HCT116 (cell line): ENCODE data around the gene NINJ2. TPM values are rescaled to one million over a fixed set of nuclear protein-coding genes. Genes with fewer than 3 reads are reported as not detected.

ENCODE experiments used
- ATAC-seq: fragments of 200-7000 bp; cut with Tn5 transposase; 2 replicates; pipeline ENCODE4 v1.9.1; 2020; ENCODE audit warnings: mild to moderate bottlenecking, moderate library complexity
- BruUV-seq: library from RNA; stranded (reverse); fragments of 400-500 nt; replicated peaks from 2 replicates; lab custom pipeline; 2021; lab: Mats Ljungman, UMichigan
- CTCF ChIA-PET: fragments of 300-600 bp; sonication (Branson Sonifier 250); formaldehyde crosslinking; loops from one replicate; lab custom pipeline; 2021; ENCODE audit warnings: antibody characterized with exemption; lab: Charles Lee
- POLR2A ChIA-PET: fragments of 300-600, 350-600 bp; sonication (Branson Sonifier 250); formaldehyde crosslinking; loops from one replicate; lab custom pipeline; 2021; ENCODE audit warnings: antibody characterized with exemption; lab: Charles Lee
- RAD21 ChIA-PET, 2 experiments: fragments of 300-600 bp; sonication (Branson Sonifier 250); formaldehyde crosslinking; loops; one replicate each; lab custom pipeline; 2023; ENCODE audit warnings: low total read pairs in 2 of 2; ENCODE audit not compliant: uncharacterized antibody in 2 of 2, unreplicated experiment in 2 of 2, low non-redundant PET in 1 of 2; lab: Charles Lee
- DNase-seq: peaks from one replicate; pipeline ENCODE4 v3.0.0-alpha.2; 2010; ENCODE audit warnings: low read depth, low spot score
- H2AFZ ChIP-seq: fragments of 200-600 bp; shearing (Covaris generic), sonication (generic); 2 replicates; pipeline ENCODE4 v1.6.1; 2017; ENCODE audit warnings: low read depth, mixed run types, mixed read lengths, antibody characterized with exemption, low read length; ENCODE audit not compliant: poor library complexity, severe bottlenecking
- H3K27ac ChIP-seq: 2 replicates; pipeline ENCODE4 v1.5.1; 2012; ENCODE audit warnings: low read depth, low read length
- H3K27me3 ChIP-seq: fragments of 200-600 bp; sonication (generic); 2 replicates; pipeline ENCODE4 v1.6.1; 2016; ENCODE audit warnings: mixed run types, low read length, mixed read lengths; ENCODE audit not compliant: insufficient read depth
- H3K36me3 ChIP-seq, 2 experiments: fragments of 200-500 bp in 1 of 2; fragments of 200-600 bp in 1 of 2; sonication (Bioruptor generic) in 1 of 2; sonication (generic) in 1 of 2; 2 replicates each; pipeline versions ENCODE4 v1.5.1 to v1.6.1; 2014 to 2016; ENCODE audit warnings: low read length in 2 of 2, inconsistent platforms in 1 of 2, mixed read lengths in 1 of 2, mixed run types in 1 of 2; ENCODE audit not compliant: insufficient read depth in 2 of 2, control insufficient read depth in 1 of 2
- H3K4me1 ChIP-seq, 2 experiments: fragments of 200-600 bp in 1 of 2; sonication (generic) in 1 of 2; 2 replicates each; pipeline versions ENCODE4 v1.5.1 to v1.6.1; 2012 to 2017; ENCODE audit warnings: low read length in 2 of 2, inconsistent platforms in 1 of 2, mild to moderate bottlenecking in 1 of 2, mixed read lengths in 1 of 2, mixed run types in 1 of 2, moderate library complexity in 1 of 2; ENCODE audit not compliant: insufficient read depth in 2 of 2, control insufficient read depth in 1 of 2
- H3K4me2 ChIP-seq: fragments of 200-600 bp; sonication (generic); 2 replicates; pipeline ENCODE4 v1.6.1; 2017; ENCODE audit warnings: mixed run types, low read length, mixed read lengths
- H3K4me3 ChIP-seq, 2 experiments: fragments of 200-600 bp in 1 of 2; sonication (generic) in 1 of 2; replicated peaks in 1 of 2; 2 replicates each; pipeline ENCODE4 v1.5.1; 2011 to 2016; ENCODE audit warnings: low read length in 2 of 2, control low read depth in 1 of 2, low read depth in 1 of 2, mild to moderate bottlenecking in 1 of 2, mixed read lengths in 1 of 2, mixed run types in 1 of 2
- H3K79me2 ChIP-seq: fragments of 200-600 bp; sonication (generic); 2 replicates; pipeline ENCODE4 v1.6.1; 2017; ENCODE audit warnings: mild to moderate bottlenecking, mixed run types, low read length, moderate library complexity, mixed read lengths; ENCODE audit not compliant: insufficient read depth
- H3K9ac ChIP-seq: fragments of 200-600 bp; sonication (generic); 2 replicates; pipeline ENCODE4 v1.6.1; 2016; ENCODE audit warnings: low read length, mixed read lengths
- H3K9me2 ChIP-seq: fragments of 200-600 bp; sonication (generic), shearing (Covaris generic); 2 replicates; pipeline ENCODE4 v1.6.1; 2017; ENCODE audit warnings: mixed run types, mild to moderate bottlenecking, moderate library complexity; ENCODE audit not compliant: insufficient read depth
- H3K9me3 ChIP-seq, 2 experiments: fragments of 200-500 bp in 1 of 2; fragments of 200-600 bp in 1 of 2; sonication (Bioruptor generic) in 1 of 2; sonication (generic) in 1 of 2; 2 replicates each; pipeline ENCODE4 v1.6.1; 2014 to 2017; ENCODE audit warnings: low read length in 2 of 2, mixed read lengths in 2 of 2, inconsistent platforms in 1 of 2, low read depth in 1 of 2, mild to moderate bottlenecking in 1 of 2, mixed run types in 1 of 2, moderate library complexity in 1 of 2; ENCODE audit not compliant: control insufficient read depth in 1 of 2, insufficient read depth in 1 of 2
- H4K20me1 ChIP-seq: fragments of 200-600 bp; sonication (generic), shearing (Covaris generic); 2 replicates; pipeline ENCODE4 v1.6.1; 2017; ENCODE audit warnings: mixed run types, mild to moderate bottlenecking, moderate library complexity; ENCODE audit not compliant: insufficient read depth
- CBX3 ChIP-seq: IDR thresholded peaks from 2 replicates; pipeline ENCODE4 v1.6.1; 2012; ENCODE audit warnings: low read depth
- CEBPB ChIP-seq: IDR thresholded peaks from 2 replicates; pipeline ENCODE4 v1.6.1; 2012; ENCODE audit warnings: low read depth
- EGR1 ChIP-seq: IDR thresholded peaks from 2 replicates; pipeline ENCODE4 v1.6.1; 2012; ENCODE audit warnings: low read depth
- EZH2 ChIP-seq: fragments of 200-600 bp; sonication (generic); IDR thresholded peaks from 2 replicates; pipeline ENCODE4 v1.6.1; 2017; ENCODE audit warnings: antibody characterized with exemption, mixed run types
- FOSL1 ChIP-seq: IDR thresholded peaks from 2 replicates; pipeline ENCODE4 v1.6.1; 2012; ENCODE audit warnings: low read depth
- MAX ChIP-seq: IDR thresholded peaks from 2 replicates; pipeline ENCODE4 v1.6.1; 2012
- POLR2A ChIP-seq: IDR thresholded peaks from 2 replicates; pipeline ENCODE4 v1.7.0; 2011; ENCODE audit warnings: borderline replicate concordance; ENCODE audit not compliant: insufficient read depth, insufficient read length; ENCODE audit errors: extremely low read depth
- POLR2AphosphoS5 ChIP-seq: IDR thresholded peaks from 2 replicates; pipeline ENCODE4 v1.6.1; 2011; ENCODE audit warnings: mild to moderate bottlenecking, low read depth, low read length, moderate library complexity
- RAD21 ChIP-seq: IDR thresholded peaks from 2 replicates; pipeline ENCODE4 v1.6.1; 2012; ENCODE audit warnings: low read depth, mild to moderate bottlenecking
- REST ChIP-seq: IDR thresholded peaks from 2 replicates; pipeline ENCODE4 v1.6.1; 2012; ENCODE audit warnings: low read depth
- SIN3A ChIP-seq: IDR thresholded peaks from 2 replicates; pipeline ENCODE4 v1.6.1; 2012; ENCODE audit warnings: low read depth
- SP1 ChIP-seq: IDR thresholded peaks from 2 replicates; pipeline ENCODE4 v1.6.1; 2012; ENCODE audit warnings: low read depth
- SRF ChIP-seq: IDR thresholded peaks from 2 replicates; pipeline ENCODE4 v1.6.1; 2012; ENCODE audit warnings: low read depth
- ZBTB33 ChIP-seq: IDR thresholded peaks from 2 replicates; pipeline ENCODE4 v1.6.1; 2011; ENCODE audit warnings: mild to moderate bottlenecking, low read length, moderate library complexity; ENCODE audit not compliant: insufficient replicate concordance; ENCODE audit errors: extremely low read depth
- ZNF274 ChIP-seq: fragments of 200-500 bp; sonication (Bioruptor generic); IDR thresholded peaks from 2 replicates; pipeline ENCODE4 v1.6.1; 2014; ENCODE audit warnings: mild to moderate bottlenecking, low read depth, low read length, inconsistent platforms
- intact Hi-C: fragments of 100-400 bp; cut with micrococcal nuclease; formaldehyde crosslinking; loops from 2 replicates; pipeline ENCODE4 v1.10.0; 2022
- total RNA-seq: library from RNA; stranded (reverse); gene quantifications from one replicate; pipeline ENCODE4 v1.2.1, GENCODE V29; 2021; ENCODE audit not compliant: unreplicated experiment
- TF ChIP-seq, protein P1 (sequence below): IDR thresholded peaks from 2 replicates; pipeline ENCODE4 v1.6.1; 2012

Gene NINJ2
- total RNA-seq, 1 experiment from 2014 or later: not detected

DNA sequence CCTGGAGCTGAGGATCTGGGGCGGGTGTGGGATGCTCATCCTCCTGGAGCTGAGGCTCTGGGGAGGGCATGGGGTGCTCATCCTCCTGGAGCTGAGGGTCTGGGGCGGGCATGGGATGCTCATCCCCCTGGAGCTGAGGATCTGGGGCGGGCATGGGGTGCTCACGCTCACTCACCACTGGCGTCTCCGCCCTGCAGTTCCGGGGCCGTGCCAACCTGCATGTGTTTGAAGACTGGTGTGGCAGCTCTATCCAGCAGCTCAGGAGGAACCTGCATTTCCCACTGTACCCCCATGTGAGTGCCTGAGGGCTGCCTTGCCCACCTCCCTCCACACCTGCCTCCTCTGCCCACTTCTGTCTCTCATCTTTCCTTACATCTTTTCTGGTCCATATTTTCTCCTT, 119.1 kb downstream of the NINJ2 start:
- Histone ChIP-seq H3K9me3 (no peaks in the 10 kb centered on the region), H3K27me3 (no peaks in the 10 kb centered on the region), H3K36me3 (no peaks in the 10 kb centered on the region), H3K4me1 (peaks cover 1 to 8% of the 10 kb centered on the region in 2 experiments), H3K9ac (no peak overlapping the region), H3K9me2 (no peaks in the 10 kb centered on the region), H3K4me3 (no peak overlapping the region), H3K79me2 (no peaks in the 10 kb centered on the region), H2AFZ (no peak overlapping the region), H3K27ac (no peak overlapping the region), H3K4me2 (no peak overlapping the region), H4K20me1 (no peaks in the 10 kb centered on the region)
- ChIA-PET CTCF (interaction anchor here (2.4 kb wide), 1 partner anchor 102 kb away, joined by 14 read pairs; no protein-coding TSS in a partner anchor), POLR2A (no interaction called here), RAD21 (interaction anchor here in 1 of 2 experiments (0.6 to 1.2 kb wide), 2 partner anchors 88 to 101 kb away, joined by 3 read pairs; no protein-coding TSS in a partner anchor)
- intact Hi-C loops: no loop called here
- BruUV-seq: no TSS peak
- no peak for TF ChIP-seq POLR2A
- TF ChIP-seq EGR1: no peak
- TF ChIP-seq RAD21: no peak
- TF ChIP-seq POLR2AphosphoS5: no peak
- TF ChIP-seq MAX: no peak
- no peak for TF ChIP-seq ZBTB33
- no peak for TF ChIP-seq FOSL1
- TF ChIP-seq SRF: no peak
- TF ChIP-seq SP1: no peak
- no peak for TF ChIP-seq ZNF274
- TF ChIP-seq EZH2: no peak
- TF ChIP-seq, protein P1, sequence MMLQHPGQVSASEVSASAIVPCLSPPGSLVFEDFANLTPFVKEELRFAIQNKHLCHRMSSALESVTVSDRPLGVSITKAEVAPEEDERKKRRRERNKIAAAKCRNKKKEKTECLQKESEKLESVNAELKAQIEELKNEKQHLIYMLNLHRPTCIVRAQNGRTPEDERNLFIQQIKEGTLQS: no peak
- no peak for TF ChIP-seq REST
- no peak for TF ChIP-seq SIN3A
- no peak for TF ChIP-seq CEBPB
- no peak for TF ChIP-seq CBX3
- ATAC-seq: no peak
- DNase-seq: no peak
